ENCODE data around the gene AOPEP.

AOPEP gene

GRCh38 chr9:94754976-94755475, 28.5 kb downstream of the AOPEP start:
- DNase-seq (ENCODE audit: low read depth, low spot score) = no peak
- no peak overlapping the region for H3K4me3 ChIP-seq (ENCODE audit: low read length)

DNA sequence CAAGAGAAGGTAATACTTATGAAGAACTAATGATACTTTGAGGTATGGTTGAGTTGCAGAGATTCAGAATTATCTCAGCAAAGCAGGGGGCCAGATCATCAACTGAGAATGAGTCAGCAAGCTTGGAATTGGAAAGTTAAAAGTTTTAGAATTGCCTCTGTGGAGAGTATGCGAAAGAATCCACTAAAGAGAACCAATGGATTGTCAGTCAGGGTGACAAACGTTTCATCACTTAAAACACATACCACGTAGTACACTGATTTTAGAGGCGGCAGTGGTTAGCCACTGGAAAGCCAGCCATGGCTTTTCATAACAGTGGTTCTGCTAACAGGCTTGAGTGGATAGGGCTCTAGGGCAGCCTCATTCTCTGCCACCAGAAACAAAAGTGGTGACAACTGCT, 30.7 kb downstream of the AOPEP start:
- no peak for DNase-seq (ENCODE audit: low read depth, low spot score)

GRCh38 chr9:94758031-94758430, 31.5 kb downstream of the AOPEP start:
- no peak for DNase-seq (ENCODE audit: low read depth, low spot score)

More for the DNA sequence above, 30.7 kb downstream of the AOPEP start:
- no peak overlapping the region for H3K4me3 ChIP-seq (ENCODE audit: low read length)

DNA sequence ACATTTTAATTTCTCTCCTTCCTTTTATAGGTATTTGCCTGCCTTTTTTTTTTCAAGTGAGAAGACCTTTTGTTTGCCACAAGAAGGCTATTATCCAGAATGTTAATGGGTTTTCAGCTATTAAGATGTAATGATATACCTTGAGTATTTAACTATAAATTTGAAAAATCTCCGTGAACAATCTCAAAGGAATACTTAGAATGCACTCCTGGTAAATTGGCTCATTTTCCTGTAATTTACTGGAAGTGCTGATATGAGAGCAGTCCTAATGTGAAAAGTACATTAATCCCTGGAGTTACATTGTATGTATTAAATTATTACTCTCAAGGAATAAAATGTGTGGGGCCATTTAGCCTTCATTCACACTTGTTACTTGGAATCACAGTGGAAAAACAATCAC, 32.4 kb downstream of the AOPEP start:
- DNase-seq (ENCODE audit: low read depth, low spot score) = no peak

More at GRCh38 chr9:94758031-94758430, 31.5 kb downstream of the AOPEP start:
- H3K4me3 ChIP-seq (ENCODE audit: low read length) = no peak overlapping the region

DNA sequence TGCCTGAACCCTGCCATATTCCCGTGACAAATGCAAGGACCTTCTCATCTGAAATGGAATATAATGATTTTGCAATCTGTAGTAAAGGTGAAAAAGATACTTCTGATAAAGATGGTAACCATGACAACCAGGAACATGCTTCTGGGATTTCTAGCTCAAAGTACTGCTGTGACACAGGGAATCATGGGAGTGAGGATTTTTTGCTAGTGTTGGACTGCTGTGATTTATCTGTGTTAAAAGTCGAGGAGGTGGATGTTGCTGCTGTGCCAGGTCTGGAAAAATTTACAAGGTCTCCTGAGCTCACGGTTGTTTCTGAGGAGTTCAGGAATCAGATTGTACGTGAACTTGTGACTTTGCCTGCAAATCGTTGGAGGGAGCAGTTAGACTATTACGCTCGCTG, 33.5 kb downstream of the AOPEP start:
- no peak for DNase-seq (ENCODE audit: low read depth, low spot score)
- H3K4me3 ChIP-seq (ENCODE audit: low read length) = no peak overlapping the region

More for the DNA sequence above, 32.4 kb downstream of the AOPEP start:
- H3K4me3 ChIP-seq (ENCODE audit: low read length) = no peak overlapping the region

DNA sequence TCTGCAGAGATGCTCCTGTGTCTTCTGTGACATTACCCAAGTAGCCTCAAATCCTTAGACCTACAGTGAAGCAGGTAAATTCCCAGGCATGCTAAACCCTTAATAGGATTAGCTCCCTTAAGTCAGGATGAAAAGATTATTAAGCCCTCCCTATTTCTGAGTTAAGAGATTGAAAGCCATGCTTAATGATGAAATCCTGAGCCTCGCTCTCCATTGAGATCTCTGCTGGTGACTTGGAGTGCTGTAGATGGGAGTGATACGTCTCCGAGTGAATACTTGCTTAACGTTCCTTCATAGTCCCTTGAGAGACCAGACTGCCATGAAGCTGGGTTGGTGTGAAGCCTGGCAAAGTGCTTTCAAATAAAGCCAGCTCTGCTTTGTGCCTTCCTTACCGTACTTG, 34.2 kb downstream of the AOPEP start:
- no peak for DNase-seq (ENCODE audit: low read depth, low spot score)
- no peak overlapping the region for H3K4me3 ChIP-seq (ENCODE audit: low read length)

DNA sequence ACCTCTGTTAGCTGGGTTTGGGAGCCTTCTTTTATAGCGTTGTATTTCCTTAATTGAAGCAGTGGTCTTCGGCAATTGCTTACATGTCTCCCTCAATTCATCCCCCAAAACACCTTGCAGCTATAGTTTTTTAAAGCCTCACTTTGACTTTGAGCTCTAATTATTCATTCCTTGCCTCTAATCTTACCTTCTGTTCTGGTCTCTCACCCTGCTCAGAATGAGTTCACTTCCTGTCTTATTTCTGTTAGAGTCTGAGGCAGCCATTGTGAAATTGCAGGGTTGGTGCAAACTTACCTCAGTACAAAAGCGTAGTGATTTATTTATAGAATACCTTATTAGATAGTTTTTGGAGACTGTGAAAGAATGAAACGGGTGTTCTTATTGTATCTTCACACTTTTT, 35.0 kb downstream of the AOPEP start:
- no peak for DNase-seq (ENCODE audit: low read depth, low spot score)
- H3K4me3 ChIP-seq (ENCODE audit: low read length) = no peak overlapping the region

DNA sequence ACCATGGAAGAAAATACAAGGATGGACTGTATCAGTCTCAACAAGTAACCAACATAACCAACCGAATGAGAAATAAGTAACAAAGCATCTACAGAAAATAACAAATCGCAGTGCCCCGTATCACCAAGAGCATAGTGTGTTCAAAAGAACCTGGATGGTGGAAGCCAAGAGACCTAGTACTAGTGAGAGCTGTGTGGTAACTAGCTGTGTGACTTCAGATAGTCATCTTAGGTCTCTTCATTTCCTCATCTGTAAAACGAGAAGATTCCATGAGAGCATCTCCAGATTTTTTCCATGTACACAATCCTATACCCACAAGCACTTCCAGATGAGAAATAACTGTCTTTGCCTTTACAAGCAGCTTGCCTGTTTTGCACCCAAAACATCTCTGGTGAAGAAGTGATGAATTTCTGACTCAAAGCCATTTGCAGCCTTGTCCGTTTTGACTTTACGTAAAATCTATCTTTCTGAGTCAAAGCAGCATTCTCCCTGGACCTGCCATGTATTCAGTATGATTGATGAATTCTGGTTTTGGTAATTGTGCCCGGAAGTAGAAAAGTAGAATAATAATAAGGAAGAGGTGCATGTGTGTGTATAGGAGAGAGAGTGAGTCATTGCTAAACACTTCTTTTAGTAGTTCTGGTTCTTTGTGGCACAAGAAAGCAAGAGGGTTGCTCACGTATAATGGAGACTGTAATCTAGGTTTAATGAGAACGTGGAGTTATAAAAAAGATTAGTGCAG, 41.0 kb downstream of the AOPEP start:
- no peak for DNase-seq (ENCODE audit: low read depth, low spot score)
- no peak overlapping the region for H3K4me3 ChIP-seq (ENCODE audit: low read length)

GRCh38 chr9:94768766-94769165, 42.3 kb downstream of the AOPEP start:
- no peak for DNase-seq (ENCODE audit: low read depth, low spot score)

DNA sequence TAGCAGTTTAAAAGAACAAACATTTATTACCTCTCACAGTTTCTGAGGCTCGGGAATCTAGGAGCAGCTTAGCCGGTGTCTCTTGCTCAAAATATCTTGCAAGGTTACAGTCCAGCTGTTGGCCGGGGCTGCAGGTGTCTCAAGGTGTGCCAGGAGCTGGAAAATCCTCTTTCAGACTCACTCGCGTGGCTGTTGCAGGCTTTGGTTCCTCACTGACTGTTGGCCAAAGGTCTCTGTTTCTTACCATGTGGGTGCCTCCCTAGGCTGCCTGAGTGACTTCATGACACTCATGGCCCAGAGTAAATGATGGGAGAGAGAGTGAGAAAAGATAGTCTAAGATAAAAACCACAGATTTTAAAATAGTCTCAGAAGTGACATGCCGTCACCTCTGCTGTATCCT, 43.8 kb downstream of the AOPEP start:
- H3K4me3 ChIP-seq (ENCODE audit: low read length) = no peak overlapping the region
- no peak for DNase-seq (ENCODE audit: low read depth, low spot score)

More at GRCh38 chr9:94768766-94769165, 42.3 kb downstream of the AOPEP start:
- no peak overlapping the region for H3K4me3 ChIP-seq (ENCODE audit: low read length)

- no peak for DNase-seq (ENCODE audit: low read depth, low spot score)
- no peak overlapping the region for H3K4me3 ChIP-seq (ENCODE audit: low read length)
Measured at GRCh38 chr9:94771096-94771495, 44.6 kb downstream of the AOPEP start.

DNA sequence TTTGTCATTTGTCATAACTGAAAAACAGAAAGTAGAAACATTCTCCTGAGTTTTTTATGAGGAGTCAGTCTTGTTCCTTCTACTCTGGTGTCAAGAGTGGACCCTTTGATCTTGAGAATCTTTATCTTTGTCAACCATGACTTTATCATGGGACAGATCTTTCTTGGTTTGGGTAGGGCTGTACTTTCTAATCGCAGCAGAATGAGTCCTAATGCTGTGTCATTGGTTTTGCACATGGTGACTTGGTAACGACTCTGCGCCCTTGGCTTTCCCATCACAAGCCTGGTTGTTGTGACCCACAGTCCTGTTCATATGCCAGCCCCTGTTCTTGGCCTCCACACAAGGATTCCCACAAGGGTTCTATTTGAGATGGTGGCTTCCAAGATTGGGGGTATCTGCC, 45.6 kb downstream of the AOPEP start:
- DNase-seq (ENCODE audit: low read depth, low spot score) = peak; percentile 26
- no peak overlapping the region for H3K4me3 ChIP-seq (ENCODE audit: low read length)

DNA sequence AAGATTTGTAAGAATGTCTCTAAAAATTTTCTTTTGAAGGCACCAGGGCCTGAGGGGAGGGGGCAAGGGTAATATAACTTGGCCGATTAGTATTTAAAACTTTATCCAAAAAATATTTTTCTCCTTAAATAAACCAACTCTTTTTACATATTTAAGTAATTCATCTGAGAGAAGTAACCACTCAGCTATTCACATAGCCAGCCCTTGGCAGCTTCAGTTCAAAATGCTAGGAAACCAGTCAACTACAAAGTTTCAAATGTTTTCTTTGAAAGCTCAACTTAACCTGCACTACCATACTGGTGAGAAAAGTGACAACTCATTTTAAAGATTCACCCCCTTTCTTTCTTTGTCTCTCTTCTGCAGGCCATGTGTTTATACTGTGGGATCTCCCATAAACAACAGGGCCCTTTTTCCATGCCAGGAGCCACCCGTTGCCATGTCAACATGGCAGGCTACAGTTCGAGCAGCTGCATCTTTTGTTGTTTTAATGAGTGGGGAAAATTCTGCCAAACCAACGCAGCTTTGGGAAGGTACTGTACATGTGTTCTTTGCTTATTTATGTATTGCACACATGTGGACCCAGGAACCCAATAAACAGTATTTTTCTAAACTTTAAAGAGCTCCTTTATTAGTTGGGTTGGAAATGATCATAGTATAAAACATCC, 46.3 kb downstream of the AOPEP start:
- no peak for DNase-seq (ENCODE audit: low read depth, low spot score)
- H3K4me3 ChIP-seq (ENCODE audit: low read length) = no peak overlapping the region

- DNase-seq (ENCODE audit: low read depth, low spot score) = no peak
- no peak overlapping the region for H3K4me3 ChIP-seq (ENCODE audit: low read length)
Measured at GRCh38 chr9:94773655-94774054, 47.2 kb downstream of the AOPEP start.

GRCh38 chr9:94778013-94778412, 51.5 kb downstream of the AOPEP start:
- no peak overlapping the region for H3K4me3 ChIP-seq (ENCODE audit: low read length)
- DNase-seq (ENCODE audit: low read depth, low spot score) = no peak

GRCh38 chr9:94779031-94779430, 52.5 kb downstream of the AOPEP start:
- peak; percentile 20 for DNase-seq (ENCODE audit: low read depth, low spot score)
- H3K4me3 ChIP-seq (ENCODE audit: low read length) = no peak overlapping the region

DNA sequence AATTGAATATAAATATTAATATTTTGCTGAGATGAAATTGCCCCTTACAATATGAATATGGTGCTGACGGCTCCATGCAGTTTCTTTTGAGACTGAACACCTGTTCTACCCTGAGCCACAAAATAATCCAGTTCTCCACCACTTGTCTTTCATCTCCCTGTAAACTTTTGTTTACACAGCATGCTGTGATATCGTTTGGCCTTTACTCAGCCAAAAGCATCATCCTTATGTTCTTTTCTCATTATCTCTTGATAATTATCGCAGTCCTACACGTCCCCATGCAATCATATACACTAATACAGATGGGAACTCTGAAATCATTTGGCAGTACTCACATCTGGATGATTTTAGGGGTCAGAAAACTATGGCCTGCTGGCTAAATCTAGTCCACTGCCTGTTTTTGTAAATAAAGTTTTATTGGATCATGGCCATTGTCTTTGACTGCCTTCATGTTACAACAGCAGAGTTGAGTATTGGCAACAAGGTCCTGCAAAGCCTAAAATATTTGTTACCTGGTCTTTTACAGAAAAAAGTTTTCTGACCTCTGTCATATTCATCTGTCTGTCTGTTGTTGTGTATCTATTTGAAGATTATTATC, 53.3 kb downstream of the AOPEP start:
- no peak for DNase-seq (ENCODE audit: low read depth, low spot score)
- H3K4me3 ChIP-seq (ENCODE audit: low read length) = no peak overlapping the region

DNA sequence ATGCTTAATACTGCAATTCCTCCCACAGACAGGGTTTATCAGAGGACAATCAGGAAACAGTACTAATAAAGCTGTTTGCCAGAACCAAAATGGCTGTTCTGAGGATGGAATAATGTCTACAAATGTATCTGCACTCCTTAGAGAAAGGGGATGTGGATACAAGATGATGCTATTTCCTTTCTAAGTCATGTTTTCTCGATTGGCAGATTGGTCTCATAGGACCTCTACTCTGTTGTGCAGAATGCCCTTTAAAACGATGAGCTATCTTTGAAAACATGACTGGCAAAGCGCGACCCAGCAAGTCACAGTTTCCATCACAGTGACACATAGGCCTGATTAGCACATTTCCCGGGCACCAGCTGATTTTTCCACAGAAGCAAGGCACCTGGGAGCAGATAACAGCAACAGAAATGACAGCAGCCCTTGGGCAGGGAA, 54.0 kb downstream of the AOPEP start:
- H3K4me3 ChIP-seq (ENCODE audit: low read length) = no peak overlapping the region
- no peak for DNase-seq (ENCODE audit: low read depth, low spot score)

- no peak for DNase-seq (ENCODE audit: low read depth, low spot score)
- H3K4me3 ChIP-seq (ENCODE audit: low read length) = no peak overlapping the region
Measured at GRCh38 chr9:94782355-94783101, 56.0 kb downstream of the AOPEP start.
